CD4-positive, alpha-beta T cell treated with Interleukin-10 for 1 hour (primary cell): ENCODE data around the gene DIPK1B.
A peak's percentile ranks its signal among the peaks of the same experiment; 100 is the strongest.

Source experiments
- DNase-seq: peaks from one replicate; pipeline ENCODE4 v3.0.0-alpha.2; 2020

The DIPK1B gene

DNA sequence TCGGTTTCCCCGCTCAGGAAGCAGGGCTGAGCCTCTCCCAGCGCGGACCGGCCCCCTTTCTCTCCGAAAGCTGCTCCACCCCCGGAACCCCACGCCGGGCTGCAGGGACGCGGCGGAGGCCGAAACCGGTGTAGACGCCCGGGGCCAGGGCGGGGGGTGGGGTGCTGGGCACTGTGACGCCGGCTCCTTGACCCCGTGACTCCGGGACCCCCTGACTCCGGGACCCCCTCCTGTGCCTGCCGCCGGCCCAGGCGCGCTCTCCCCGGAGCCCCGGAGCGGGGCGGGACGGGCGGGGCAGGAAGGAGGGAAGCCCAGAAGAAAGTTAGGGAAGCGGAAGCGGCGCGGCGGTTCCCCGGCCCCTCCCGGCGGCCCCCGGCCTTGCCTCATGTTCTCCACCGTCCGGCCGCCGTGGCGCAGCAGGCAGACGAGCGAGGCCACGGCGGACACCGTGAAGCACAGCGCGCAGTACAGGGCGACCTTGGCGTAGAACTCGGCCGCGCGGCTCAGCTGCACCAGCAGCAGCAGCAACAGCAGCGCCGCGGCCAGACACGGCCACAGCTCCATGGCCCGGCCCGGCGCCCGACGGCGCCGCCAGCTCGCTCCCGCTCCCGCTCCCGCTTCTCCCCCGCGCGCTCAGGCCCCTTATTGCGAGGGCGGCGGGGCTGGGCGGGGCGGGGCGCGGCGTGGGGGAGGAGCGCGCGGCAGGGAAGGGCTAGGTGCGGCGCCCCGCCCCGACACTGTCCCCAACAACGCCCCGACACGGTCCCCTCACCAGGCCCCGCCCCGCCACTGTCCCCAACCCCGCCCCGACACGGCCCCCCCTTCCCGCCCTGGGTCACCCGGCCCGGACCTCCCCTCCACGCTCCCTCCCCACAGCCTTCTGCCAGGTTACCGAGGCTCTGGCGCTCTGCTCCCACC lies 25.3 kb upstream of the DIPK1B start, which contains the start of gene AGPAT2:
Gene AGPAT2, minus strand, starts transcription at position 664 of the 918 bp plus-strand sequence. Its CDS starts 100 bp downstream, at position 564.
- DNase-seq = peak; percentile 72

DNA sequence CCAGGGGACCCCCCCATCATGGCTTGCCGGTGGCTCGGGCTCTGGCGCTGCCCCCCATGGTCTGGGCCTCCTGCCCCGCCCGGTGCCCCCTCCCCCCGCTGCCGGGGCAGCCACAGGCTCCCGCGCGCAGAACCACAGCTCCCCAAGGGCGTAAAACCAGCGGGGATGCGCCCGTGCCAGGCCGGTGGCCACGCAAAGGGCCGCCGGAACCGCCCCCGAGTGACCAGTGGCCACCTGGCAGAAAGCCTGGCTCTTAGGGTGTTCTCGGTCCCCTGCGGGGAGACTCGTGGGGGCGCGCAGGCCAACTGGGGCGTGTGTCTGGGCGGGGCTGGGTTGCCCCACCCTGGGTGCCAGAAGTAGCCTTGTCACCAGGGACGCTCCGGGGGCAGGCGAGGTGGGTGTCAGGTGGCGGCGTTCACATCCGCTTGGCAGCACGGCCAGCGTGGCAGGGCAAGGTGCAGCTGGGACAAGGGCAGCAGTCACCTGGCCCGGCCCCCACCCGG lies 24.6 kb upstream of the DIPK1B start:
- DNase-seq = no peak

DNA sequence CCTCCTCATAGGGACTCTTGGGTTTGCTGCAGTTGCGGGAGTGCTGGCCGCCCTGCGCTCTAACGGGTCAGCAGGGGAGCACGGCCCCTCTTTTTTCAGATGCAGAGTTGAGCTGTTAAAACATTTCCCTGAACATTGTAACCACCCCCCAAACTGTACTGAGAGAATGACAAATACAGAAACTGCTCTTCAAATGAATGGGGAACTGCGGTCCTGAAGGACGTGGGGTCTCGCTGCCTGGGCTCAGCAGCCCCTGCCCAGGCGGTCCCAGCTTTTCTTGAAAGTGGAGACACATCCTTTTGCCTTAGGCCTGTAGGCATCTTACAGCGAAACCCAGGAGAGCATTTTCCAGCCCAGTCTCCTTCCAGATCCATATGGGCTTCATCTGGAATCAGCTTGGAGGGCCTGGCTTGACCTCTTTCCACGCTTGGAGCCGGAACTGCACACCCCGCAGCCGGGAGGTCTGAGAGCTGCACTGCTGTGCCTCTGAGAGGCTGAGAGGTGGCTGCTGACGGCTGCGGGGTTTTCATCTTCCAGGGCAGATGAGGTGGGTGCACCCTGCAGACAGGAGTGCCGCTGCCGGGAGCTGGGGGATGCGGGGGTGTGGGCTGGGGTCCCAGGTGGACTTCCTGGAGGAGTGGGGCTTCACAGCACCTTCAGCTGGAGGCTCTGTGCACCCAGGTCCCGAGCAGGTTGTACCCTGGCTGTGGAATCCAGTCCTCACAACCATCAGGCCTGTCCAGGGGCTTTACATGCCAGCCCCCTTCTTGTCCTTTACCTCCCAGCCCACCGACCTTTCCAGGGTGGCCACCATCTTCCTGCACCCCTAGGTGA lies 23.9 kb upstream of the DIPK1B start:
- DNase-seq = no peak

DNA sequence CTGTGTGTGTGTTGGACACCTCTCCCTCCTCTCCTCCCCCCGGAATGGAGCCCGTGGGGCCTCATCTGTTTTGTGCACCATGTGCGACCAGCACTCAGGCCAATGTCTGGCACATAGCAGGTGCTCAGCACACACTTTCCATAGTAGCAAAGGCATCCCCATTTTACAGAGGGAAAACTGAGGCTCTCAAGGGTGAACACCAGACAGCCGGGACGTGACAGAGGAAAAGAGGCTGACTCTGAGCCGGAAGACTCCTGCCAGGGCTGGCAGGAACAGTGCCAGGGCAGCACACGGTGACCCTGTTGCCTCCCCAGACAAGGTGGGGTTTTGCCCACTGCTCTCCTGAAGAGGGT lies 23.3 kb upstream of the DIPK1B start:
- DNase-seq = no peak

DNA sequence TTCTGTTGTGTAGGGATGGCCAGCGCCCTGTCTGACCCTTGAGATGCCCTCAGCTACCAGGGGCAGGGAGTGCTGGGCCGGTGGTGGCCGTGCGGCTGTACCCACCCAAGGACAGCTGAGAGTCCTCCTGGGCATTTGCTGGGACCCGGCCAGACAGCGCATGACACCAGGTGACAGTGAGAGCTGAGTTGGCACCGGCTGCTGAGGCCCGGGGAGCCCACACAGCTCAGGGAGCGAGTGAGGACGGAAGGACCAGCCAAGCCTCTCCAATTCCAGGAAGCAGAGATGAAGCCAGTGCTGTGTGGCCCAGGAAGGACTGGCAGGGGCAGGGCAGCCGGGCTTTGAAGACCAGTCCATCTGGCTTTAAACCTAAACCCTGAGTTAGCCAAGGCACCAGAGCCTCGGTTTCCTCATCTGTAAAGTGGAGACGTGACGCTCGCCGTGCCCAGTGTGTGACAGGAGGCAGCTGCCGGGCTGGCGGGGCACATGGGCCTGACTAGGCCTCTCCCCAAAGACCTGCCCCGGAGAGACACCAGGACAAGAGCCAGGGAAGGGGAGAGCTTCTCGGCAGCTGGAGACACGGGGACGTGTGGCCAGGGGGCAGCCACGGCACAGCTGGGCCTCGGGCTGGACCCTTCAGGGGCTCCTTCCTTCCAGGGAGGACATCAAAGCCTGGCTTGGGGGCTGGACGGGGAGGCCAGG lies 22.1 kb upstream of the DIPK1B start:
- DNase-seq = no peak

DNA sequence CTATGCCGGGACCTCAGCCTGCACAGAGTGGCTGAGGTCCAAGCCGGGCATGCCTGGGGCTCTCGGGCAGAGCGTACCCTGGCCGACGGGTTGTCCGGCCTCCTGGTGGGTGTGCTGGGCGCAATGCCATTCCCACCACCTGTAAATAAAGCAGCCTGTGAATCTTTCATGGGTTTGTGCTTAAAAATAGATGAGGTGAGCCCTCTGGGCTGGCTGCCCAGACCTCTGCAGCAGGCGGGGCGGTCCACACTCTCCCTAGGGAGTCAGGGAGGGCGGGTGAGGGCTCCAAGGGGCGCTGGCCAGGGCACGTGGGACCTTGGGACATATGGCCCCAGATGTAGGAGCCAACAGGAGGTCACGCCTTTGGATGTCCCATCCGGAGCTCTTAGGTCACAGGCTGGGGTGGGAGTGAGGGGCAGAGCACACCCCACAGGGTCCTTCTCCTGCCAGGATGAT lies 21.5 kb upstream of the DIPK1B start:
- DNase-seq = no peak

DNA sequence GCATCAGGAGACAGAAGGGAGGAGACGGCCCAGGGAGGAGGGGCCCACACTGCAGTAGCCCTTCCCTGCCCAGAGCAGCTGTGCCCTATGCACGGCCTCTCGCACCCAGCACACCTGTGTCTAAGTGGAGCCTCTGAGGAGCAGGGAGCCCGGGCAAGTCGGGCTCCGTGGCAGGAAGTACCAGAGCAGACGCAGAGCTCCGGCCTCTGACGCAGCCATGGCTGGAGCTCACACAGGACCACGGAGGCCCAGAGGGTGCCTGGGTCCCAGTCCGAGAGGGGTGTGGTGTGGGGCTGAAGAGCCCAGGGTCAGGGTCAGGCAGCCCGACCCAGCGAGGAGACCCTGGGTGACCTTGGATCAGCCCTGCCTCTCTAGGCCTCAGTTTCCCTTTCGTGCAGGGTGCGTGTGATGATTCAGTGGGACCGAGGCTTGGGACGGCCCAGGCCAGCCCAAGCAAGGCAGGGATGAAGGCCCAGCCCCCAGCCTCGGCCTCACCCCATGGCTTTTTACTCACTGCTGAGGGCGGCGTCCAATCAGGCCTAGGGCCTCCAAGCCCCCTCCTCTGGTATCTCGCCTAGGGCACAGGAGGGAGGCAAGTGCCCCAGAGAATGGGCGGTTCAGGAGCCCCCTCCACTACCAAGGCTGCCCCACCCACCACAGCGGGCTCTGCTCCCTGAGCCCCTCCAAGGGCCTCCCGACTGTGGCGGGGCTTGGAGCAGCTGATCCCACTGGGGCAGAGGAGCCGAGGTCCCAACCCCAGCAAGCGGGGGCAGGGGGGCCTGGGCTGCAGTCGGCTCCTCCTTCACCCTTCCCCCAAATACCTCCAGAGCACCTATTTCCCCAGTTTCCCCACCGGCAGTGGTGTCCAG lies 20.8 kb upstream of the DIPK1B start:
- no peak for DNase-seq

DNA sequence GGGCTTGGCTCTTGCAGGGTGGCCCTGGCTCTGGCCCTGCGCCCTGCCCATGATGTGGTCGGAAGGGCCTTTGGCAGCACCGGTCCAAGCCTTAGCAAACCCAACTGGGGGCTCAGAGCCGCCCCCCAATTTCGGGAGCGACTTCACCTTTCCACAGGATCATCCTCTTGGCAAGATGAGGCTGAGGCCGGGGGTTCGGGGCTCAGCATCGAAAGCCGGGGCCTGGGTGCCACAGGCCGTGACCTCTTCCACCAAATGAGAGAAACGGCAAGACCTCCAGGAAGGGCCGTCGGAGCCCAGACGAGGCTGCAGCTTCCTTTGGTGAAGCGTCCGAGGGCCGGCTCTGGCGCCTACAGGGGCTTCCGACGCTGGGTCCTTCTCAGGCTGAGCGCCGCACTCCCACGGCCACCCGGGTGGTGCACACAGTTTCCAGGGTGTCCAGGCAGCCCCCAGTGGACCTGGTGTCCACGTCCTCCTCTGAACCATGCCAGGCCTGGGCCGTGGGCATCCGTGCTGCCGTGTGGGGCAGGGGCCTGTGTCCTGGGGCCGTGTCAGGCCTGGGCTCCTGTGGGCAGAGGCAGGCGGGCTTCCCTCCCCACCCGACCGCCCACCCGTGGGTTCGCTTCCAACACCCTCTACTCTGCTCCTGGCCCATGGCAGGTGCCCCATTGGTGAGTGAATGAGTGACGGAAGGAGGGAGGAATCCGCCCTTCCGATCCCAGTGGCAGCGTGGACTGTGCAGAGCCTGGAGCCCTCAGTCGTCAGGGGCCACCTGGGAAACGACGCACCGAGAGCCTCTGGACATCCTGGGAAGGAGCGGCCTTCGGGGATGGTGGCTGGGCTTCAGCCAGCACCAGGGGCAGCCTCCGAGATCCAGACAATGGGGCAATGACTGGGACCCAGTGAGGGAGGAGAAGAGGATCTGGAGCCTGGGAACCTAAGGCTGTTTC lies 19.9 kb upstream of the DIPK1B start:
- DNase-seq = no peak

DNA sequence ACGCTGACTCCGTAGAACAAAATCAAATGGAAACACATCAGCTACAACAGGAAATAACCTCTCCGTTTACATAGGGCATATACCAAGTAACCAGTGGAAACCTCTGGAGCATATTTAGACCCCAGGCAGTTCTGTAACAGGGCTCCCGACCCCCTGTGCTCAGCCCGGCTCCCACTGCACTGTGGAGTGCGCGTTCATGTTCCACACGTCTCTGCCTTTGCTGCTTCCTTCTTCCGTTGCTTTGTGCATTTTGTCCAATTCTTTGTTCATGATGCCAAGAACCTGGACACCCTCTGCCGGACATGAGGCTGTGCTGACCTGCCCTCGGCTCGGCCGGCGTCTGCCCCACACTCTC lies 19.3 kb upstream of the DIPK1B start:
- no peak for DNase-seq

DNA sequence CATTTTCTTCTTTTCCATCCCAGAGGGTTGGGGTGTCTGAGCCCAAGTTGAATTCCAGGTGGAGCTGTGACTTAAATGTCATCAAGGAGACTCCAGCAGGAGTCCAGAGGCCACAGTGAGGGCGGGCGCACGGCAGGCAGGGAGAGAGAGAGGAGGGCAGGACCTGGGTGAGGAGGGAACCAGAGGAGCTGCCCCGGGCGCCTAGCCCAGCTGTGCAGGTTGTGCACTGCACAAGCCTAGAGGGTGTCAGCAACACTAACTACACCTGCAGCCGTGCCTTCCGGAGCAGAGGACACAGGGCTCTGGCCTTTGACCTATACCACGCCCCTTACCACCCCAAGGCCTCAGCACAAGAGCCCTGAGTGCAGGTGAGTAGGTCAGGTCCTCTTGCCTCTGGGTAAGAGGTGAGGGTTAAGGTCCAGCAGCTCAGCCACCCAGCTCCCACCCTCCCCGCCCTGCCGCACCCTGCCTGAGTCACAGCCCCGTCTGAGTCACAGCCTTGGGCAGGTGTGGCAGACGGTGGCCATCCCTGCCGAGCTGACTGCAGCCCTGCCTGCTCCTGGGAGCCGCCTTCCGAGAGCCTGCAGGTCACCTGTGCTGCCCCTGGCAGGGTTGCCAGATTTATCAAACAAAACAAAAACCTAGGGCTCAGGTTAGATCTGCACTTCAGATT lies 18.7 kb upstream of the DIPK1B start:
- no peak for DNase-seq

DNA sequence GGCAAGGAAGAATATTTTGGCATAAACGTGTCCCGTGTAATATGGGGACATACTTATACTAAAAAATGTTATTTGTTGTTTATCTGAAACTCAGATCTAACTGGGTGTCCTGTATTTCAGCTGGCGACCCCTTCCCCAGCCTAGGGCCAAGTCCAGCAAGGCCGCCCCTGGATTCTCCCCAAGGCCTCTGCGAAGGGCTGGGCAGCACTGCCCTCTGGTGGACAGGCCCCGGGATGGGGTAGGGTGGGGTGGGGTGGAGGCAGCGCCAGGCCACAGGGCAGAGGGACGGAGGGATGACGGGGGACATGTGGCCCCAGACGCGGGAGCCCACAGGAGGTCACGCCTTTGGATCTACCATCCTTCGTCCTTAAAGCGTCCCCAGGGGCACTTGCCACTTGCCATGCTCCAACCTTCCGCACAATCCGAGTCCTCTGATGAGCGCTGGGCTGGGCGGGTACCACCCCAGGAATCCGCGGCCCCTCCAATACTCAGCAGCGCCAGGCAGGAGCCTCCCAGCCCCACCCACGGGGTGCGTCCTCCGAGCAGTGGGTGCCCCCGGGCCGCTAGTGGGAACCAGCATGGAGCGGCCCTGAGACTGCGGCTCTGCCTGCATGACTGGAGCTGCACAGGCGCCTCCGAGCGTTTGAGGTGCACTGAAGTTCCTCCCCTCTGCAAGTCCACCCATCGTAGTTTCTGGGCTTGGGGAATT lies 18.1 kb upstream of the DIPK1B start:
- no peak for DNase-seq

DNA sequence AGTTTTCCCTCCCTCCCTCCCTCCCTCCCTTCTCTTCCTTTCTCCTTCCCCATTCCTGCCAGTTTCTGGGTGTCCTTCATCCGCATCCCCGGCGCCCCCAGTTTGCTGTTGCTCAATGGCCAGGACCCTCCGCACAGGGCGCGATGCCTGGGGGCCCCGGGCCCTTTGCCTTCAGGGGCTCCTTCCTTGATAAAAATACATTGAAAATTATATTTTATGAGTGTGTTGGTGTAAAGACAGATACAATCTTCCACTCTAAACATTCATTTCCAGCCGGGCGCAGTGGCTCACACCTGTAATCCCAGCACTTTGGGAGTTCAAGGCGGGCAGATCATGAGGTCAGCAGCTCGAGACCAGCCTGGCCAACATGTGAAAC lies 17.5 kb upstream of the DIPK1B start:
- DNase-seq = no peak

DNA sequence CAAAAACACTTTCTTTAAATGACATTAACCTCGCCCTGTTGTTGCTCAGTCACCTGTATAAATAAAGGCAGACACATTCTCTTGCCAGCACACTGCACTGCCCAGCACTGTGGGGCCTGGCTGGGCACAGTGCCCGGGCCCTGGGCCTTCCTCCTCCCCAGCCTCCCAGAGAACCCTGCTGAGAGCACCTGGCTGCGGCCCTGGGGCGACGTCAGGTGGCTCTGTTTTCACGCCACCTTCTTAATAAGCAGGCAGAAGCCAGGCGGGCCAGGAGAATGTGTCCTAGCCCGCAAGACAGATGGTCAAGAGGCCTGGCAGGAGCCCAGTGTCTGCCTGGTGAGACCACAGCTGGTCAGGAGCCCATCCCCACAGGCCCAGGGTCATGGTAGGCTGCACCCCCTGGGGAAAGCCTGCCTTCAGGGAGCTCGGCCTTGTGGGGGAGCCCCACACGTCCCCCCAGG lies 16.9 kb upstream of the DIPK1B start:
- no peak for DNase-seq

DNA sequence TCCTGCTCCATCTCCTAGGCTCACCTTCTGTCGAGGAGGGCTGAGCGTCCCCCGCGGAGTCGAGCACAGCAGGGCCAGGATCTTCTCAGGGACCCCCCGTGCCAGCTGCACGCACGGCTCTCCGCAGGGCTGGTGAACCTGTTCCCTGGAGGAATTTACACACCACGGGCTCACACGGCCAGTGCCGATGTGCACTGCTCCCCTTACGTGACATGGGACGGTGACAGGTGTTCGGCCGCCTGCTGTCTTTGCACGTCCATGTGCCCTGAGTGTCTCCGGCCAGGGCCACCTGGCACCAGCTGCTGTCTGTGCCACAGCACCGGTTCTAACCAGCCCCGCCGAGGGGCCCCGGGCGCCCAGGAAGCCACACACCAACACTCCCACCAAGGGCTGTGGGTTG lies 16.4 kb upstream of the DIPK1B start:
- DNase-seq = no peak

DNA sequence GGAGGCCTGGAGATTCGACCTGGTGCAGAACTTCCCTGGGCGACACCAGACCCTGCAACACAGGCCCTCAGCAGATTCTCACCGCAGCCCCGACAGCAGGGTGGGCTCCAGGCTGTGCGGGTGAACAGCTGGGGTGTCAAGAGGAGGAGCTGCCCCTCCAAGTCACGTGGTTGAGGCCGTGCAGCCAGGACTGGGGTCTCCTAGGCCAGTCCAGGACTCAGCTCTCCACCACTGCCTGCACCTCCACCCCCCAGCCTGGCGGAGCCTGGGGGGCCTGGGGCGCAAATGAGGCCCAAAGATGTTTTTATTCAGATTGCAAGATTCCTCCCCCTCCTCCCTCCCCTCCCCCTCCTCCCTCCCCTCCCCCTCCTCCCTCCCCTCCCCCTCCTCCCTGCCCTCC lies 15.9 kb upstream of the DIPK1B start:
- no peak for DNase-seq

DNA sequence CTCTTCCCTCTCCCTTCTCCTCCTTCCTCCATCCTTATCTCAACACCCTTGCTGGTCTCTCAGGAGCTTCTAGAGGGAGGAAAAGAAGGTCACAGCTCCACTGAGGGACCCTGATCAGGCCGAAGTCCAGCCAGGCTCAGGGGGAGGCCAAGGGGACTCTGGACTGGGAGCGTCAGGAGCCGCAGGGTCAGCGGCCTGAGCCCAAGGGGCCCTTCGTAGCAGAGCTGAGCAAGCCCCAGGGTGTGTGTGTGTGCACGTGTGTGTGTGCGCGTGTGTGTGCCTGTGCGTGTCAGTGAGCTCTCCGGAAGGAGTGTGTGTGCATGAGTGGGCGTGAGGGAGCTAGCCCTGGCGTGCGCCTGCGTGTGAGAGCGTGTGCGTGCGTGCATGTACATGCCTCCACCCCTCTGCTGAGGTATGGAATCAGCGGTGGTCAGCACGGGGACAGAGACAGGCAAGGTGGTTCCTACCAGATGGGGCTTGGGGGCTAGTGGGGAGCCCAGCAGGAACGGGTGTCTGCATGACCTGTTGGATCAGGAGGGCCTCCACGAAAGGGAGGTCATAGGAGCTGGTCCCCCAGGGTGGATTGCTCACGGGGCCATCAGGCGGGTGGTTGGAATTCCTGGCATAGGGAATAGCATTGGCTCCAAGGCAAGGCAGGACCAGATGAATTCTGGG lies 15.1 kb upstream of the DIPK1B start:
- no peak for DNase-seq

DNA sequence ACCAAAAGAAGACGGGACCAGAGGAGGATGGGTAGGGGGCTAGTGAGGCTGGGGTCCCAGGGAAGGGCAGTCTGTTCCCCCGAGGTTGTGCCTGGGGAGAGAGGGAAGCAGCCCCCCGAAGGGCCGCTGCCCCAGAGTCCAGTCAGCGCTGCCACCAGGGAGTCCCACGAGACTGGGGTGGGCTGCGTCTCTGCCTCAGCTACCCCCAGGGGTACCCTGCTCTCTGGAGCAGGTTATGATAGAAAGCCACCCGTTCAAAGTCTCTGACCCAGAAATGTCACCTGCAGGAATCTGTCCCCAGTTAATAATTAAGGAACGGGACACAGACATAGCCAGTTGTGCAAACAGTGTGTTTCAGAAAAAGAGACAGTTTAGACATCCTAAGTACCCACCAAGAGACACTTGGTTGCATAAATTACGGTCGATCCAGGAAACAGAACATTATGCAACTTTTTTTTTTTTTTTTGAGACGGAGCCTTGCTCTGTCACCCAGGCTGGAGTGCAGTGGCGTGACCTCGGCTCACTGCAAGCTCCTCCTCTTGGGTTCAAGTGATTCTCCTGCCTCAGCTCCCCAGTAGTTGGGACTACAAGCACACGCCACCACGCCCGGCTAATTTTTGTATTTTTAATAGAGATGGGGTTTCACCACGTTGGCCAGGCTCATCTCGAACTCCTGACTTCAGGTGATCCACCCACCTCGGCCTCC lies 14.4 kb upstream of the DIPK1B start:
- no peak for DNase-seq

DNA sequence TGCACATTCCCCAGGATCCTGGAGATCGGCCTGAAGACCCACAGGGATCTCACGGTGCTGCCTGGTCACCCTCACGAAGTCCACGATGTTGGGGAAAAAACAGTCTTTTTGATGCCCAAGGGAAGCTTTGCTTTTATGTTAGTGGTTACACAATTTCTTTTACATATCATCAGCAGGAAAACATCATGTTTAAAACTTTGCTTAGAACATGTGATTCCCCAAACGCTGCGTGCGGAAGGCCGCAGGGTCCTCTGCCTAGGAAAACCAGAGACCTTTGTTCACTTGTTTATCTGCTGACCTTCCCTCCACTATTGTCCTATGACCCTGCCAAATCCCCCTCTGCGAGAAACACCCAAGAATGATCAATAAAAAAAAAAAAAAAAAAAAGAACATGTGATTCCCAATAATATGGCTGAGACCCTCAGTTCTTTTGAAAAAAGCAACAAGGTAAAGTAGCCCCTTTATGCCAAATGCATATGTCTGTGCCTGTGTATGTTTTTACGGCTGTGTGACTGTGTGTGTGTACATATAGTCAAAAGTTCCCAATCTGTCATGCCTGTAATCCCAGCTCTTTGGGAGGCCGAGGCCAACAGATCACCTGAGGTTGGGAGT lies 13.6 kb upstream of the DIPK1B start:
- no peak for DNase-seq
